ENCODE results near the gene CERS6.

CERS6 gene

DNA sequence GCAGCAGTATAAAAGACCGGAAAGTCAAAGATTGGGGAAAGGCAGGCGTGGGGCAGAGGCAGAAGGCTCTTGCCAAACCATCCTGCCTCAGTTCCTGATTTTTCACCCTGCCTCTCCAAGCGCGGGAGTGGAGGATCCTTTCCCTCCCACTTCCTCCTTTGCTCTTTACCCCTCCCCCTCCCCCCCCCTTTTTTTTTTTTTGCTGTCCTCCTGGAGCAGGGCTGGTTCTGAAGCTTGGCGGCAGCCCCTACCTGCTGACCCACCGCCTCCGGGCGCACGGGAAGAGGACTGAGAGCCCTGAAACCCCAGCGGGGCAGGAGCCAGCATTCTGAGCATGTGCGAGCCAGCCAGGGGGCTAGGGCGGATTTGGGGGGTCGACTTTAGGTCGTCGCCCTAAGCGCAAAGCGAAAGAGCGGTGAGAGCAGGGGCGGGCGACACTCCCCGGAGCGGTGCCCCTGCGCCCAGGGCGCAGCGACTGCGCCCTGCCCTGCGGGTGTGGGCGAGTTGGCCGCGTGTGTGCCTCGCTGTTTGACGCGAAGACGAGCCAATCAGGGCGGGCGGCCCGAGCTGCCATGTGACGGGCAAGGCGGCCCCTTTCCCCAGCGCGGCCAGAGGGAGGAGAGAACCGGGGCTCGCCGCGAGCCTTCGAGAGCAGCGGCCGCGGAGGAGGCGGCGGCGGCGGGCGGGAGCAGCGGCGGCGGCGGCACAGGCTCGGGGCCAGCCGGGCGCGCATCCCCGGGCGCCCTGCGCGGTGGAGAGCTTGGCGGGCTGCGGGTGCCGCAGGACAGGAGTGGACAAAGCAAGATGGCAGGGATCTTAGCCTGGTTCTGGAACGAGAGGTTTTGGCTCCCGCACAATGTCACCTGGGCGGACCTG is at the start of gene CERS6 (continued):
- TF ChIP-seq, protein P1, sequence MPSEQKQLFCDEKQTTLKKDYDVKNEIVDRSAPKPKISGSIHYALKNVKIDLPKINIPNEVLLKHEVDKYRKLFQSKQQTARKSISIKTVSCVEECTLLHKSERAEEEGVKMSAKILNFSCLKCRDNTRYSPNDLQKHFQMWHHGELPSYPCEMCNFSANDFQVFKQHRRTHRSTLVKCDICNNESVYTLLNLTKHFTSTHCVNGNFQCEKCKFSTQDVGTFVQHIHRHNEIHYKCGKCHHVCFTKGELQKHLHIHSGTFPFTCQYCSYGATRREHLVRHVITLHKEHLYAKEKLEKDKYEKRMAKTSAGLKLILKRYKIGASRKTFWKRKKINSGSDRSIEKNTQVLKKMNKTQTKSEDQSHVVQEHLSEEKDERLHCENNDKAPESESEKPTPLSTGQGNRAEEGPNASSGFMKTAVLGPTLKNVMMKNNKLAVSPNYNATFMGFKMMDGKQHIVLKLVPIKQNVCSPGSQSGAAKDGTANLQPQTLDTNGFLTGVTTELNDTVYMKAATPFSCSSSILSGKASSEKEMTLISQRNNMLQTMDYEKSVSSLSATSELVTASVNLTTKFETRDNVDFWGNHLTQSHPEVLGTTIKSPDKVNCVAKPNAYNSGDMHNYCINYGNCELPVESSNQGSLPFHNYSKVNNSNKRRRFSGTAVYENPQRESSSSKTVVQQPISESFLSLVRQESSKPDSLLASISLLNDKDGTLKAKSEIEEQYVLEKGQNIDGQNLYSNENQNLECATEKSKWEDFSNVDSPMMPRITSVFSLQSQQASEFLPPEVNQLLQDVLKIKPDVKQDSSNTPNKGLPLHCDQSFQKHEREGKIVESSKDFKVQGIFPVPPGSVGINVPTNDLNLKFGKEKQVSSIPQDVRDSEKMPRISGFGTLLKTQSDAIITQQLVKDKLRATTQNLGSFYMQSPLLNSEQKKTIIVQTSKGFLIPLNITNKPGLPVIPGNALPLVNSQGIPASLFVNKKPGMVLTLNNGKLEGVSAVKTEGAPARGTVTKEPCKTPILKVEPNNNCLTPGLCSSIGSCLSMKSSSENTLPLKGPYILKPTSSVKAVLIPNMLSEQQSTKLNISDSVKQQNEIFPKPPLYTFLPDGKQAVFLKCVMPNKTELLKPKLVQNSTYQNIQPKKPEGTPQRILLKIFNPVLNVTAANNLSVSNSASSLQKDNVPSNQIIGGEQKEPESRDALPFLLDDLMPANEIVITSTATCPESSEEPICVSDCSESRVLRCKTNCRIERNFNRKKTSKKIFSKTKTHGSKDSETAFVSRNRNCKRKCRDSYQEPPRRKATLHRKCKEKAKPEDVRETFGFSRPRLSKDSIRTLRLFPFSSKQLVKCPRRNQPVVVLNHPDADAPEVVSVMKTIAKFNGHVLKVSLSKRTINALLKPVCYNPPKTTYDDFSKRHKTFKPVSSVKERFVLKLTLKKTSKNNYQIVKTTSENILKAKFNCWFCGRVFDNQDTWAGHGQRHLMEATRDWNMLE (tag by site-specific recombination; conservative IDR thresholded peaks at IDR 0.05; ENCODE audit: low read depth) = no peak
- TF ChIP-seq, protein P2, sequence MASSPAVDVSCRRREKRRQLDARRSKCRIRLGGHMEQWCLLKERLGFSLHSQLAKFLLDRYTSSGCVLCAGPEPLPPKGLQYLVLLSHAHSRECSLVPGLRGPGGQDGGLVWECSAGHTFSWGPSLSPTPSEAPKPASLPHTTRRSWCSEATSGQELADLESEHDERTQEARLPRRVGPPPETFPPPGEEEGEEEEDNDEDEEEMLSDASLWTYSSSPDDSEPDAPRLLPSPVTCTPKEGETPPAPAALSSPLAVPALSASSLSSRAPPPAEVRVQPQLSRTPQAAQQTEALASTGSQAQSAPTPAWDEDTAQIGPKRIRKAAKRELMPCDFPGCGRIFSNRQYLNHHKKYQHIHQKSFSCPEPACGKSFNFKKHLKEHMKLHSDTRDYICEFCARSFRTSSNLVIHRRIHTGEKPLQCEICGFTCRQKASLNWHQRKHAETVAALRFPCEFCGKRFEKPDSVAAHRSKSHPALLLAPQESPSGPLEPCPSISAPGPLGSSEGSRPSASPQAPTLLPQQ (tag by site-specific recombination; IDR thresholded peaks at IDR 0.05) = peak; percentile 71; the same call in 1 of the 2 replicates
- TF ChIP-seq ZIC2 (tag by site-specific recombination; IDR thresholded peaks at IDR 0.05) (peak; percentile 66), ZBTB7A (tag by site-specific recombination; IDR thresholded peaks at IDR 0.05; ENCODE audit: low read depth) (0 out of 2 replicates have a peak, but pooled peaks have one; percentile 29), ZNF335 (tag by site-specific recombination; conservative IDR thresholded peaks at IDR 0.05) (peak; percentile 51), ZNF530 (tag by site-specific recombination; IDR thresholded peaks at IDR 0.05; ENCODE audit: low read depth) (no peak), ZBTB8A (tag by site-specific recombination; IDR thresholded peaks at IDR 0.05) (peak; percentile 100), ZNF302 (tag by site-specific recombination; IDR thresholded peaks at IDR 0.05; ENCODE audit: low read depth) (no peak), ZNF501 (tag by site-specific recombination; IDR thresholded peaks at IDR 0.05) (0 out of 2 replicates have a peak, but pooled peaks have one; percentile 46), OSR2 (tag by site-specific recombination; IDR thresholded peaks at IDR 0.05) (peak; percentile 24; the same call in 1 of the 2 replicates), ZNF16 (tag by site-specific recombination; IDR thresholded peaks at IDR 0.05; ENCODE audit: low read depth) (no peak), ZXDB (tag by site-specific recombination; IDR thresholded peaks at IDR 0.05) (peak; percentile 99), ZNF423 (tag by site-specific recombination; IDR thresholded peaks at IDR 0.05) (peak; percentile 59; the same call in 1 of the 2 replicates), ZNF169 (tag by site-specific recombination; IDR thresholded peaks at IDR 0.05) (no peak), EGR2 (tag by site-specific recombination; IDR thresholded peaks at IDR 0.05; ENCODE audit: low read depth) (peak; percentile 54), SP7 (tag by site-specific recombination; IDR thresholded peaks at IDR 0.05) (peak; percentile 59; the same call in 1 of the 2 replicates)
- TF ChIP-seq, protein P3, sequence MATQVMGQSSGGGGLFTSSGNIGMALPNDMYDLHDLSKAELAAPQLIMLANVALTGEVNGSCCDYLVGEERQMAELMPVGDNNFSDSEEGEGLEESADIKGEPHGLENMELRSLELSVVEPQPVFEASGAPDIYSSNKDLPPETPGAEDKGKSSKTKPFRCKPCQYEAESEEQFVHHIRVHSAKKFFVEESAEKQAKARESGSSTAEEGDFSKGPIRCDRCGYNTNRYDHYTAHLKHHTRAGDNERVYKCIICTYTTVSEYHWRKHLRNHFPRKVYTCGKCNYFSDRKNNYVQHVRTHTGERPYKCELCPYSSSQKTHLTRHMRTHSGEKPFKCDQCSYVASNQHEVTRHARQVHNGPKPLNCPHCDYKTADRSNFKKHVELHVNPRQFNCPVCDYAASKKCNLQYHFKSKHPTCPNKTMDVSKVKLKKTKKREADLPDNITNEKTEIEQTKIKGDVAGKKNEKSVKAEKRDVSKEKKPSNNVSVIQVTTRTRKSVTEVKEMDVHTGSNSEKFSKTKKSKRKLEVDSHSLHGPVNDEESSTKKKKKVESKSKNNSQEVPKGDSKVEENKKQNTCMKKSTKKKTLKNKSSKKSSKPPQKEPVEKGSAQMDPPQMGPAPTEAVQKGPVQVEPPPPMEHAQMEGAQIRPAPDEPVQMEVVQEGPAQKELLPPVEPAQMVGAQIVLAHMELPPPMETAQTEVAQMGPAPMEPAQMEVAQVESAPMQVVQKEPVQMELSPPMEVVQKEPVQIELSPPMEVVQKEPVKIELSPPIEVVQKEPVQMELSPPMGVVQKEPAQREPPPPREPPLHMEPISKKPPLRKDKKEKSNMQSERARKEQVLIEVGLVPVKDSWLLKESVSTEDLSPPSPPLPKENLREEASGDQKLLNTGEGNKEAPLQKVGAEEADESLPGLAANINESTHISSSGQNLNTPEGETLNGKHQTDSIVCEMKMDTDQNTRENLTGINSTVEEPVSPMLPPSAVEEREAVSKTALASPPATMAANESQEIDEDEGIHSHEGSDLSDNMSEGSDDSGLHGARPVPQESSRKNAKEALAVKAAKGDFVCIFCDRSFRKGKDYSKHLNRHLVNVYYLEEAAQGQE (tag by site-specific recombination; IDR thresholded peaks at IDR 0.05) = no peak
- TF ChIP-seq, protein P4, sequence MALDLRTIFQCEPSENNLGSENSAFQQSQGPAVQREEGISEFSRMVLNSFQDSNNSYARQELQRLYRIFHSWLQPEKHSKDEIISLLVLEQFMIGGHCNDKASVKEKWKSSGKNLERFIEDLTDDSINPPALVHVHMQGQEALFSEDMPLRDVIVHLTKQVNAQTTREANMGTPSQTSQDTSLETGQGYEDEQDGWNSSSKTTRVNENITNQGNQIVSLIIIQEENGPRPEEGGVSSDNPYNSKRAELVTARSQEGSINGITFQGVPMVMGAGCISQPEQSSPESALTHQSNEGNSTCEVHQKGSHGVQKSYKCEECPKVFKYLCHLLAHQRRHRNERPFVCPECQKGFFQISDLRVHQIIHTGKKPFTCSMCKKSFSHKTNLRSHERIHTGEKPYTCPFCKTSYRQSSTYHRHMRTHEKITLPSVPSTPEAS (tag by site-specific recombination; IDR thresholded peaks at IDR 0.05) = peak; percentile 46; the same call in 1 of the 2 replicates
- TF ChIP-seq, protein P5, sequence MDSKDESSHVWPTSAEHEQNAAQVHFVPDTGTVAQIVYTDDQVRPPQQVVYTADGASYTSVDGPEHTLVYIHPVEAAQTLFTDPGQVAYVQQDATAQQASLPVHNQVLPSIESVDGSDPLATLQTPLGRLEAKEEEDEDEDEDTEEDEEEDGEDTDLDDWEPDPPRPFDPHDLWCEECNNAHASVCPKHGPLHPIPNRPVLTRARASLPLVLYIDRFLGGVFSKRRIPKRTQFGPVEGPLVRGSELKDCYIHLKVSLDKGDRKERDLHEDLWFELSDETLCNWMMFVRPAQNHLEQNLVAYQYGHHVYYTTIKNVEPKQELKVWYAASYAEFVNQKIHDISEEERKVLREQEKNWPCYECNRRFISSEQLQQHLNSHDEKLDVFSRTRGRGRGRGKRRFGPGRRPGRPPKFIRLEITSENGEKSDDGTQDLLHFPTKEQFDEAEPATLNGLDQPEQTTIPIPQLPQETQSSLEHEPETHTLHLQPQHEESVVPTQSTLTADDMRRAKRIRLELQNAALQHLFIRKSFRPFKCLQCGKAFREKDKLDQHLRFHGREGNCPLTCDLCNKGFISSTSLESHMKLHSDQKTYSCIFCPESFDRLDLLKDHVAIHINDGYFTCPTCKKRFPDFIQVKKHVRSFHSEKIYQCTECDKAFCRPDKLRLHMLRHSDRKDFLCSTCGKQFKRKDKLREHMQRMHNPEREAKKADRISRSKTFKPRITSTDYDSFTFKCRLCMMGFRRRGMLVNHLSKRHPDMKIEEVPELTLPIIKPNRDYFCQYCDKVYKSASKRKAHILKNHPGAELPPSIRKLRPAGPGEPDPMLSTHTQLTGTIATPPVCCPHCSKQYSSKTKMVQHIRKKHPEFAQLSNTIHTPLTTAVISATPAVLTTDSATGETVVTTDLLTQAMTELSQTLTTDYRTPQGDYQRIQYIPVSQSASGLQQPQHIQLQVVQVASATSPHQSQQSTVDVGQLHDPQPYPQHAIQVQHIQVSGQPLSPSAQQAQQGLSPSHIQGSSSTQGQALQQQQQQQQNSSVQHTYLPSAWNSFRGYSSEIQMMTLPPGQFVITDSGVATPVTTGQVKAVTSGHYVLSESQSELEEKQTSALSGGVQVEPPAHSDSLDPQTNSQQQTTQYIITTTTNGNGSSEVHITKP (tag by site-specific recombination; IDR thresholded peaks at IDR 0.05) = no peak
